GM12865 (cell line): ENCODE data around the gene DGKI.

Source experiments
- DNase-seq: peaks from one replicate; pipeline ENCODE4 v3.0.0; 2010; ENCODE audit warnings: low read depth
- H3K4me3 ChIP-seq: 2 replicates; pipeline ENCODE4 v1.5.1; 2011; ENCODE audit warnings: mild to moderate bottlenecking, low read depth, low read length, control low read depth
- TF ChIP-seq, protein P1 (sequence below): IDR thresholded peaks from 2 replicates; pipeline ENCODE4 v1.5.1; 2011; ENCODE audit warnings: low read length, control low read depth, low read depth, inconsistent platforms; ENCODE audit not compliant: insufficient read depth; ENCODE audit errors: missing control alignments

The DGKI gene

DNA sequence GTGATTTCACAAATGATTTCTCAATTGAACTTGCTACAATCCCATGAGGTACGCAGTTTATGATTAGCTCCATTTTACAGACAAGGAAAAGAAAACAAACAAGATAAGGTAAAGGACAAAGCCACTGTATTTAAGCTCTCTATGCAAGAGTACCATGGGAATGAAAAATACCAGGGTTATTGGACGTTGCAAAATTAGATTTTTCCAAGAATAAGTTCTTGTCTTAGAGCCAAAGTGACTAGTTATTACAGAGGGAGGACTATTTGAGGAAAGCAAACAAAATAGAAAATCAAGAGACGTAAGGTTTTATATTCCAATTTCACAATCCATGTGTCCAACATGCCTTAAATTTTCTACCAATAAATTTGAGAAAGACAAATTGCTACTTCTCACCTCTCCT lies 405.3 kb downstream of the DGKI start:
- DNase-seq: no peak
- H3K4me3 ChIP-seq: no peak overlapping the region
- TF ChIP-seq, protein P1, sequence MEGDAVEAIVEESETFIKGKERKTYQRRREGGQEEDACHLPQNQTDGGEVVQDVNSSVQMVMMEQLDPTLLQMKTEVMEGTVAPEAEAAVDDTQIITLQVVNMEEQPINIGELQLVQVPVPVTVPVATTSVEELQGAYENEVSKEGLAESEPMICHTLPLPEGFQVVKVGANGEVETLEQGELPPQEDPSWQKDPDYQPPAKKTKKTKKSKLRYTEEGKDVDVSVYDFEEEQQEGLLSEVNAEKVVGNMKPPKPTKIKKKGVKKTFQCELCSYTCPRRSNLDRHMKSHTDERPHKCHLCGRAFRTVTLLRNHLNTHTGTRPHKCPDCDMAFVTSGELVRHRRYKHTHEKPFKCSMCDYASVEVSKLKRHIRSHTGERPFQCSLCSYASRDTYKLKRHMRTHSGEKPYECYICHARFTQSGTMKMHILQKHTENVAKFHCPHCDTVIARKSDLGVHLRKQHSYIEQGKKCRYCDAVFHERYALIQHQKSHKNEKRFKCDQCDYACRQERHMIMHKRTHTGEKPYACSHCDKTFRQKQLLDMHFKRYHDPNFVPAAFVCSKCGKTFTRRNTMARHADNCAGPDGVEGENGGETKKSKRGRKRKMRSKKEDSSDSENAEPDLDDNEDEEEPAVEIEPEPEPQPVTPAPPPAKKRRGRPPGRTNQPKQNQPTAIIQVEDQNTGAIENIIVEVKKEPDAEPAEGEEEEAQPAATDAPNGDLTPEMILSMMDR: no peak

DNA sequence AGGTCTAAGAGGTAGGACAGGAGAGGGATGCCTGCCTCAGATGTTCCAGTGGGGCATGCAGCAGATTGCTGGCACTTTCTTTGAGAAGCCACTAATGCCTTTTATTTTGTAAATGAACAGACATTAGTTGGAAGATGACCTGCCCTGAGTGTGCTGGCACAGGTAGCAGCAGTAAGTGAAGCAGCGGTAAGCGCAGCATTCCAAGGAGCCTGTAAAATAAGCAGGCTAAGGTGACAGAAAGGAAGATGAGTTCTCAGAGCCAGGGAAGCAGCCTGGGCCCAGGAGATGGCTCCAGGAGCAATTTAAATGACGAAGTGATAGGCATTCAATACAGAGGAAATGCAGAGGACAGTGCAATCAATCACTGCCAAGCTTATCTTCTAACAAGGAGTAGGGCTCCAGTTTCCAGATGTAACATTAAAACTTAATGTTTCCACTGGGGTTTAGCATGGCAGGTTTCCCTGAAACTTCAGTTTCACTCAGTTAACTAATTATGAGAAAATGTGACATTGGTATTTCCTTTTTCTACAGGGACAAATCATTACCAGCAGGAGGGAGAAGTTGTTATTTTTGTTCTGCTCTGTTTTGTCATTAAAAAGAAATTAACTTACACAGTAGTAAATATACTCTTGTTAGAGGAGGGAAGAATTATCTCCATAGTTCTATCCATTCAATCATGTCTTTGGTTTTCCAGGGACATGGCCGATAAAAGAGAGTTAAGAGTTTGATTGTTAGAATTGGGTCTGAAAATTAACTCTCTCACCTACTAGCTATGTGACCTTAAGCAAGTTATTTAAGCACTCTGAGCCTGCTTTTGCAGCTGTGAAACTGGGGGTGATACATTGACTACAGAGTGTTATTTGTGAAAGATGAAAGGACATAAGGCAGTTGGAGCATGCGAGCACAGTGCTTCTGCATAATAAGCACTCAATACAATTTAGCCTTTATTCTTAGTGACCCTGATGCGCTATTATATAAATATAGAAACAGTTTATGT lies 406.6 kb downstream of the DGKI start:
- TF ChIP-seq, protein P1: no peak
- DNase-seq: no peak

DNA sequence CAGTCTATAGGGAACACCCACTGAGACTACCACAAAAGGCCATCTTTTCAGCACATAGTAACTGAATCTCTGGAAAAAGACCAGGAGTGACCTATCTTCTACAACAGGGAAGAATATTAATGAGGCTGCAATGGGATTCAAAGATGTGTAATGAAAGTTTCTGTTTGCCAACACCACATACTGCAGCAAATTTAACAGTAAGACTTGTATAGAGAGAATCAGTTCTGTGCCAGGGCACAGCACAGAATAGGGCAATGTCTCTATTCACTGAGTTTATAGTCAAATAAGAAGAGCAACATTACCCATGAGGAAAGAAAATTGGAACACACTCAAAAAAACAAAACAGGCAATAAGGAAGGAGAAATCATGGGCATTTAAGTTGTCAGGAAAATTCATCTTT lies 411.8 kb downstream of the DGKI start:
- H3K4me3 ChIP-seq: no peak overlapping the region
- TF ChIP-seq, protein P1: no peak
- DNase-seq: no peak

More for the DNA sequence above, 406.6 kb downstream of the DGKI start:
- H3K4me3 ChIP-seq: no peak overlapping the region

DNA sequence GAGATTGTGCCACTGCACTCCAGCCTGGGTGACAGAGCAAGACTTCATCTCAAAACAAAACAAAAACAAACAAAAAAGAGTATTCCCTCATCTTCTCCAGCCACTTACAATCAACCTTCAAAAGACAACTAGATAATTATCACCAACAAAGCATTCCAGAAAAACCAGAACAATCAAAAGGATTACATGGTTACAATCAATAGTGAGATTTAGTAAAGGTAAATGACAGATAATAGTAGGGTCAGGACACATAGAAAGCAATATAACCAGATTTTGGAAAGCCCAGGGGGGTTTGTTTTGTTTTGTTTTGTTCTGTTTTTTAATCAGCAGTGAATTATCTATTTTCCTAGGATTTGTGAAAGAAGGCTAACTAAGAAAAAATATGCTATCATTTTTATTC lies 412.2 kb downstream of the DGKI start:
- no peak for DNase-seq
- TF ChIP-seq, protein P1: no peak
- H3K4me3 ChIP-seq: no peak overlapping the region

DNA sequence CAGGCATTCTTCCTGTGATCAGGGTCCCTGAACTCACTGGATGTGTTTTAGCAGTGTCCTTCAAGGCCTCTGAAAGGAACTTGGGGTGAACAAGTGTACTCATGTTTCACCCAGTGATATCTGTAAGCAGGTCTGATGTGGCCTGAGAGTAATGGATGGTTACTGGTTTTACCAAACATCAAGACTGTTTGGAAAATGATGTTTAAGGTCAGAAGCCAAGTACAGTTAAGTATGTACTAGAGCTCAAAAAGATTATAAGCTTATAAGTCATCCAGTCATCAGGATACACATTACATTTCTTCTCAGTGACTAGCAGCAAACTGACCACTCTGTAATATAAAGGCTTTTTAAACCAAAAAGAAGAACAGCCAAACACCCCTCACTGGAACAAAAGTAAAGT lies 423.5 kb downstream of the DGKI start:
- H3K4me3 ChIP-seq: no peak overlapping the region
- no peak for DNase-seq
- TF ChIP-seq, protein P1: no peak

DNA sequence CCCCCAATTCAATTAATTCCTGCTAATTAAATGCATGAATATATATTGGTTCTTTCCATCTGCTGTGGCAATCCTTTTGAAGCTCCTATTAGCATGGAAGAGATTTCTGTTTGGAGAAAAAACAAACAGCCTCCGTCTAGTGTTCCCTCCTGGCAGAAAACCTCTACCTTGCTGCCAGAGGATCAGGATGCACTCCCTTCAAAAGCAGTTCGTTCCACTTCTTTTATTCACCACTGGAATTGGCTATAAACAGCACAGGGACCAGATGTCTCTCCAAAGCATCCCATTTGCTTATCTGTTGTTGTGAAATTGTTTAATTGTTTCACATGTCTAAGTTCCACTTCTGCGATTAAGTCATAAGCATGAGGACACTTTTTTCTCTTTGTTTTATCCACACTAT lies 425.4 kb downstream of the DGKI start:
- TF ChIP-seq, protein P1: no peak
- H3K4me3 ChIP-seq: no peak overlapping the region
- DNase-seq: no peak
